Measurements from ENCODE around the gene MKRN2OS.

GRCh38 chr3:12501360-12502020 lies 43.8 kb downstream of the MKRN2OS start:
- no peak for TF ChIP-seq POLR2A (IDR thresholded peaks at IDR 0.05)
- TF ChIP-seq, protein P1, sequence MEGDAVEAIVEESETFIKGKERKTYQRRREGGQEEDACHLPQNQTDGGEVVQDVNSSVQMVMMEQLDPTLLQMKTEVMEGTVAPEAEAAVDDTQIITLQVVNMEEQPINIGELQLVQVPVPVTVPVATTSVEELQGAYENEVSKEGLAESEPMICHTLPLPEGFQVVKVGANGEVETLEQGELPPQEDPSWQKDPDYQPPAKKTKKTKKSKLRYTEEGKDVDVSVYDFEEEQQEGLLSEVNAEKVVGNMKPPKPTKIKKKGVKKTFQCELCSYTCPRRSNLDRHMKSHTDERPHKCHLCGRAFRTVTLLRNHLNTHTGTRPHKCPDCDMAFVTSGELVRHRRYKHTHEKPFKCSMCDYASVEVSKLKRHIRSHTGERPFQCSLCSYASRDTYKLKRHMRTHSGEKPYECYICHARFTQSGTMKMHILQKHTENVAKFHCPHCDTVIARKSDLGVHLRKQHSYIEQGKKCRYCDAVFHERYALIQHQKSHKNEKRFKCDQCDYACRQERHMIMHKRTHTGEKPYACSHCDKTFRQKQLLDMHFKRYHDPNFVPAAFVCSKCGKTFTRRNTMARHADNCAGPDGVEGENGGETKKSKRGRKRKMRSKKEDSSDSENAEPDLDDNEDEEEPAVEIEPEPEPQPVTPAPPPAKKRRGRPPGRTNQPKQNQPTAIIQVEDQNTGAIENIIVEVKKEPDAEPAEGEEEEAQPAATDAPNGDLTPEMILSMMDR (IDR thresholded peaks at IDR 0.05) = no peak

Data from adrenal gland (tissue), 5 donors.